ENCODE data around the gene ANKRD34A.

DNA sequence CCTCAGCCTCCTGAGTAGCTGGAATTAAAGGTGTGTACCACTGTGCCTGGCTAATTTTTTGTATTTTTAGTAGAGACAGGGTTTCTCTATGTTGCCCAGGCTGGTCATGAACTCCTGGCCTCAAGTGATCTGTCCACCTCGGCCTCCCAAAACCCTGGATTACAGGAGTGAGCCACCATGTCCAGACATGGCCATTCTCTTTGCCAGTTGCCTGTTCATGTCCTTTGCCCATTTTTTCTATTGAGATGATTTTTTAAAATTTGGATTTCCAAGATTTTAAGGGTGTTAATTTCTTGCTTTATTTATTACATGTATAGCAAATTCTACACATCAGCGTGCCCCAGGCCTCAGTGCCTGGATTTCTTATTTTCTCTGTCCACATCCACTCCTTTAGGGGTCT is 2.9 kb upstream of the ANKRD34A start:
- TF ChIP-seq, protein P1, sequence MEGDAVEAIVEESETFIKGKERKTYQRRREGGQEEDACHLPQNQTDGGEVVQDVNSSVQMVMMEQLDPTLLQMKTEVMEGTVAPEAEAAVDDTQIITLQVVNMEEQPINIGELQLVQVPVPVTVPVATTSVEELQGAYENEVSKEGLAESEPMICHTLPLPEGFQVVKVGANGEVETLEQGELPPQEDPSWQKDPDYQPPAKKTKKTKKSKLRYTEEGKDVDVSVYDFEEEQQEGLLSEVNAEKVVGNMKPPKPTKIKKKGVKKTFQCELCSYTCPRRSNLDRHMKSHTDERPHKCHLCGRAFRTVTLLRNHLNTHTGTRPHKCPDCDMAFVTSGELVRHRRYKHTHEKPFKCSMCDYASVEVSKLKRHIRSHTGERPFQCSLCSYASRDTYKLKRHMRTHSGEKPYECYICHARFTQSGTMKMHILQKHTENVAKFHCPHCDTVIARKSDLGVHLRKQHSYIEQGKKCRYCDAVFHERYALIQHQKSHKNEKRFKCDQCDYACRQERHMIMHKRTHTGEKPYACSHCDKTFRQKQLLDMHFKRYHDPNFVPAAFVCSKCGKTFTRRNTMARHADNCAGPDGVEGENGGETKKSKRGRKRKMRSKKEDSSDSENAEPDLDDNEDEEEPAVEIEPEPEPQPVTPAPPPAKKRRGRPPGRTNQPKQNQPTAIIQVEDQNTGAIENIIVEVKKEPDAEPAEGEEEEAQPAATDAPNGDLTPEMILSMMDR (IDR thresholded peaks at IDR 0.05) = no peak
- TF ChIP-seq ZFX (IDR thresholded peaks at IDR 0.05; ENCODE audit: borderline replicate concordance) = no peak
